Ecto neural progenitor cell (in vitro differentiated cells): Measurements from ENCODE around the gene SLC1A2.
"Not testable (repeated sequence)": the region's sequence is repeated elsewhere in the genome, so short reads cannot be mapped to it uniquely, and the experiment has no call there.

Experiments
- DNase-seq: peaks from one replicate; pipeline ENCODE4 v3.0.0-alpha.2; 2018; ENCODE audit warnings: low spot score

SLC1A2 gene

GRCh38 chr11:35242412-35243242, 176.7 kb downstream of the SLC1A2 start:
- DNase-seq, result no peak

- no peak for DNase-seq
These were observed 177.8 kb downstream of the SLC1A2 start for GRCh38 chr11:35241531-35241930.

- DNase-seq, result no peak
These were observed 178.3 kb downstream of the SLC1A2 start for GRCh38 chr11:35241083-35241482.

GRCh38 chr11:35239471-35240075, 179.8 kb downstream of the SLC1A2 start:
- DNase-seq, result no peak

- DNase-seq, result no peak
These were observed 180.5 kb downstream of the SLC1A2 start for GRCh38 chr11:35238882-35239281.

- peak; percentile 71 for DNase-seq
These were observed 181.3 kb downstream of the SLC1A2 start for GRCh38 chr11:35237860-35238715.

- DNase-seq, result no peak
These were observed 182.0 kb downstream of the SLC1A2 start for GRCh38 chr11:35237351-35237750.

- no peak for DNase-seq
These were observed 182.7 kb downstream of the SLC1A2 start for GRCh38 chr11:35236667-35237003.

- DNase-seq, result no peak
These were observed 183.3 kb downstream of the SLC1A2 start for GRCh38 chr11:35235936-35236666.

- DNase-seq, result no peak
These were observed 183.9 kb downstream of the SLC1A2 start for GRCh38 chr11:35235498-35235897.

GRCh38 chr11:35235157-35235468, 184.2 kb downstream of the SLC1A2 start:
- DNase-seq, result no peak

- DNase-seq, result no peak
These were observed 184.8 kb downstream of the SLC1A2 start for GRCh38 chr11:35234460-35235156.

- DNase-seq, result no peak
These were observed 185.8 kb downstream of the SLC1A2 start for GRCh38 chr11:35233518-35233917.

- DNase-seq, result no peak
These were observed 186.4 kb downstream of the SLC1A2 start for GRCh38 chr11:35232891-35233330.

GRCh38 chr11:35231076-35231860, 188.1 kb downstream of the SLC1A2 start:
- DNase-seq, result no peak

- no peak for DNase-seq
These were observed 189.0 kb downstream of the SLC1A2 start for GRCh38 chr11:35230388-35230787.

GRCh38 chr11:35228328-35228725, 191.0 kb downstream of the SLC1A2 start:
- no peak for DNase-seq

- no peak for DNase-seq
These were observed 191.6 kb downstream of the SLC1A2 start for GRCh38 chr11:35227576-35228327.

- DNase-seq, result not testable (repeated sequence)
These were observed 192.6 kb downstream of the SLC1A2 start for GRCh38 chr11:35226756-35227155.

- no peak for DNase-seq
These were observed 193.3 kb downstream of the SLC1A2 start for GRCh38 chr11:35225946-35226520.
